ENCODE measurements around the gene TOGARAM2. TPM values are rescaled to one million over a fixed set of nuclear protein-coding genes. Genes with fewer than 3 reads are reported as not detected.

The TOGARAM2 gene
- total and polyA plus RNA-seq, 2 of the 8 experiments (the other 6 are each of a cell fraction or from before 2014, with no cell fraction given) = 0.42 to 1.4 TPM

GRCh38 chr2:28956415-28956826 is 24.7 kb upstream of the TOGARAM2 start:
- Histone ChIP-seq H3K4me1 (replicated peaks in 1 of 4; ENCODE audit: control insufficient read depth in 3 of 4, insufficient read depth in 4 of 4, low read length in 3 of 4) (peaks cover 4 to 10% (median 7%) of the 10 kb centered on the region in 4 experiments; a peak in 6 of 7 replicates), H3K4me3 (ENCODE audit: extremely low read depth in 1 of 4, insufficient read depth in 2 of 4, low read depth in 3 of 4, low read length in 4 of 4) (peak overlapping the region in 2 of 4 experiments; percentile 11 to 40; a peak in 4 of 8 replicates), H2BK120ac (replicated peaks; ENCODE audit: low read depth, low read length) (no peak overlapping the region), H3K36me3 (ENCODE audit: control insufficient read depth in 2 of 4, insufficient read depth in 4 of 4, low read length in 3 of 4) (no peaks in the 10 kb centered on the region), H3K14ac (ENCODE audit: insufficient read length) (no peak overlapping the region), H2AK5ac (ENCODE audit: low read depth, low read length) (no peak overlapping the region), H2BK20ac (ENCODE audit: low read length) (no peak overlapping the region), H3K27ac (ENCODE audit: low read depth, low read length) (no peak overlapping the region), H2BK15ac (ENCODE audit: low read length) (no peak overlapping the region), H4K91ac (replicated peaks; ENCODE audit: insufficient read length, low read length) (no peak overlapping the region), H3K4ac (replicated peaks; ENCODE audit: insufficient read length, low read depth, low read length) (no peak overlapping the region), H3K56ac (replicated peaks; ENCODE audit: insufficient read length, low read depth, low read length) (no peak overlapping the region), H4K20me1 (replicated peaks in 1 of 2; ENCODE audit: control insufficient read depth in 1 of 2, insufficient read depth in 2 of 2, low read length in 2 of 2) (peaks cover 0 to 3% of the 10 kb centered on the region in 2 experiments), H3K18ac (ENCODE audit: extremely low read depth, low read length) (no peak overlapping the region), H3K79me1 (ENCODE audit: low read depth, low read length) (no peaks in the 10 kb centered on the region), H3K27me3 (replicated peaks in 1 of 4; ENCODE audit: control insufficient read depth in 3 of 4, extremely low read depth in 1 of 4, insufficient read depth in 3 of 4, low read length in 3 of 4) (no peaks in the 10 kb centered on the region), H3K23me2 (ENCODE audit: low read depth, low read length) (no peaks in the 10 kb centered on the region), H3K23ac (ENCODE audit: insufficient read length) (no peak overlapping the region), H4K5ac (ENCODE audit: insufficient read length, low read depth, low read length) (no peak overlapping the region), H2AFZ (ENCODE audit: low read length) (0 out of 2 replicates have a peak overlapping the region, but pooled peaks have one; percentile 36), H2BK5ac (ENCODE audit: low read depth, low read length) (no peak overlapping the region), H3K79me2 (ENCODE audit: control insufficient read depth in 1 of 2, insufficient read depth in 2 of 2, low read length in 2 of 2) (no peaks in the 10 kb centered on the region), H4K8ac (ENCODE audit: extremely low read depth, insufficient read depth, low read length) (no peak overlapping the region), H2BK12ac (ENCODE audit: low read depth, low read length) (no peak overlapping the region), H3K4me2 (ENCODE audit: insufficient read depth in 1 of 2, low read depth in 2 of 2, low read length in 2 of 2) (peak overlapping the region; percentile 12 to 51; a peak in 3 of 4 replicates), H3K9ac (replicated peaks in 1 of 4; ENCODE audit: extremely low read depth in 1 of 4, low read depth in 3 of 4, low read length in 3 of 4) (no peak overlapping the region), H3K9me3 (ENCODE audit: insufficient read depth in 2 of 2, low read depth in 1 of 2, low read length in 1 of 2) (no peaks in the 10 kb centered on the region)
- FAIRE-seq = peak; percentile 66
- ChIA-PET POLR2A (ENCODE audit: partially characterized antibody) (interaction anchor here (0.5 to 0.6 kb wide), 3 partner anchors 58 to 1008 kb away, joined by 3 read pairs; no protein-coding TSS in a partner anchor), CTCF (ENCODE audit: partially characterized antibody) (interaction anchor here (0.6 to 1.9 kb wide), 10 partner anchors 17 to 269 kb away, joined by 3 to 7 read pairs (median 4); no protein-coding TSS in a partner anchor)
- WGBS, 2 experiments (ENCODE audit: extremely low coverage in 1 of 2, insufficient coverage in 1 of 2, insufficient read length in 1 of 2, insufficient replicate concordance in 2 of 2, low coverage in 1 of 2, low lambda C conversion rate in 2 of 2, missing lambda C conversion rate in 1 of 2) = 27% methylated on average over 11 of the region's 11 CpGs; no CpG with 5 or more reads in 1 of the 2 experiments
- DNase-seq (ENCODE audit: low read depth in 1 of 2, low spot score in 2 of 2) = peak; percentile 51 to 69
- TF ChIP-seq CTBP2 (IDR thresholded peaks at IDR 0.05; ENCODE audit: borderline replicate concordance, insufficient read depth, insufficient read length, low read length) = no peak
- no peak for TF ChIP-seq SP2 (IDR thresholded peaks at IDR 0.05; ENCODE audit: low read length)
- peak; percentile 78 for TF ChIP-seq MAX (IDR thresholded peaks at IDR 0.05)
- no peak for TF ChIP-seq CHD2 (IDR thresholded peaks at IDR 0.05; ENCODE audit: low read length)
- TF ChIP-seq BACH1 (IDR thresholded peaks at IDR 0.05; ENCODE audit: low read length) = no peak
- TF ChIP-seq BRCA1 (IDR thresholded peaks at IDR 0.05; ENCODE audit: low read depth, low read length) = no peak
- no peak for TF ChIP-seq EP300 (IDR thresholded peaks at IDR 0.05; ENCODE audit: borderline replicate concordance in 1 of 2, low read depth in 2 of 2, low read length in 2 of 2)
- TF ChIP-seq RAD21 (IDR thresholded peaks at IDR 0.05 in 1 of 2, conservative IDR thresholded peaks at IDR 0.05 in 1 of 2; ENCODE audit: low read depth in 2 of 2, low read length in 2 of 2) = peak; percentile 15 to 26; a peak in 1 of 4 replicates
- no peak for TF ChIP-seq CBX8 (IDR thresholded peaks at IDR 0.05; ENCODE audit: borderline replicate concordance, low read depth, low read length)
- no peak for TF ChIP-seq SP4 (IDR thresholded peaks at IDR 0.05; ENCODE audit: low read length)
- TF ChIP-seq KDM4A (IDR thresholded peaks at IDR 0.05; ENCODE audit: low read depth, low read length, severe bottlenecking) = no peak
- TF ChIP-seq CEBPB (IDR thresholded peaks at IDR 0.05; ENCODE audit: low read depth, low read length) = no peak
- no peak for TF ChIP-seq BCL11A (IDR thresholded peaks at IDR 0.05; ENCODE audit: low read depth in 2 of 2, low read length in 2 of 2)
- TF ChIP-seq CBX5 (IDR thresholded peaks at IDR 0.05; ENCODE audit: low read depth, low read length) = no peak

All from H1 (cell line).